Prostate gland (tissue), 2 donors: Measurements from ENCODE around the gene TP53BP2. TPM values are rescaled to one million over a fixed set of nuclear protein-coding genes. Genes with fewer than 3 reads are reported as not detected.

Experiments used
- DNase-seq: peaks from one replicate; pipeline ENCODE4 v3.0.0-alpha.2; 2019; ENCODE audit warnings: low spot score
- H3K27ac ChIP-seq, 2 donors: fragments of 200-600 bp; sonication (generic); 2 replicates each; pipeline ENCODE4 v1.5.1; 2017 to 2019
- H3K27me3 ChIP-seq: fragments of 200-600 bp; sonication (generic); replicated peaks from 2 replicates; pipeline ENCODE4 v1.5.1; 2019; ENCODE audit not compliant: insufficient read depth
- H3K36me3 ChIP-seq, 2 donors: fragments of 200-600 bp; sonication (generic); 1 replicate in 1 of 2; 2 replicates in 1 of 2; pipeline versions ENCODE4 v1.5.1 to v1.8.1; 2017 to 2019
- H3K4me1 ChIP-seq: fragments of 200-600 bp; sonication (generic); replicated peaks from 2 replicates; pipeline ENCODE4 v1.5.1; 2019
- H3K4me3 ChIP-seq, 2 donors: fragments of 200-600 bp; sonication (generic); 2 replicates each; pipeline ENCODE4 v1.5.1; 2017 to 2019
- H3K9me3 ChIP-seq: fragments of 200-600 bp; sonication (generic); 2 replicates; pipeline ENCODE4 v1.5.1; 2017
- CTCF ChIP-seq, 4 experiments: fragments of 200-600 bp in 2 of 4; fragments of 450-650 bp in 2 of 4; sonication (generic) in 2 of 4; IDR thresholded peaks; 1 replicate in 3 of 4; 2 replicates in 1 of 4; pipeline ENCODE4 v1.5.1; 2016 to 2019; ENCODE audit warnings: antibody characterized with exemption in 4 of 4, mild to moderate bottlenecking in 2 of 4, moderate library complexity in 2 of 4
- POLR2A ChIP-seq: fragments of 450-650 bp; IDR thresholded peaks from one replicate; pipeline ENCODE4 v1.6.1; 2016; ENCODE audit warnings: antibody characterized with exemption, mild to moderate bottlenecking
- POLR2AphosphoS5 ChIP-seq: sonication (generic); formaldehyde crosslinking; IDR thresholded peaks from one replicate; pipeline ENCODE4 v1.6.1; 2017; ENCODE audit warnings: antibody characterized with exemption
- WGBS: methylation state at CpG from one replicate; pipeline ENCODE4 v1.1.5; 2018; 5-methylcytosine and 5-hydroxymethylcytosine counted together
- intact Hi-C: fragments of 100-400 bp; cut with DNase I; formaldehyde crosslinking; loops from one replicate; pipeline ENCODE4 v1.14.2; 2022
- total RNA-seq, 2 donors: library from RNA; depleted of rRNA; stranded (reverse); fragments of >200 nt; gene quantifications; one replicate each; pipeline ENCODE4 v1.1.0, GENCODE V29; 2016

TP53BP2 gene
- total RNA-seq, 2 donors from 2014 or later = 28.0 to 103 TPM

- Histone ChIP-seq H3K9me3 (no peaks in the 10 kb centered on the region), H3K4me3 (no peak overlapping the region), H3K27me3 (no peaks in the 10 kb centered on the region), H3K27ac (no peak overlapping the region), H3K36me3 (no peaks in the 10 kb centered on the region), H3K4me1 (no peaks in the 10 kb centered on the region)
- no peak for DNase-seq
- 93% methylated on average over 4 of the region's 4 CpGs for WGBS
- intact Hi-C loops = no loop called here
- TF ChIP-seq POLR2AphosphoS5 = no peak
- TF ChIP-seq CTCF (IDR thresholded peaks at IDR 0.05) = no peak
- TF ChIP-seq POLR2A = no peak
Observed at GRCh38 chr1:223788746-223789415, 56.9 kb downstream of the TP53BP2 start.

GRCh38 chr1:223785808-223786207 lies 59.9 kb downstream of the TP53BP2 start:
- TF ChIP-seq POLR2AphosphoS5 (peak; percentile 89), POLR2A (no peak)
- H3K27me3 ChIP-seq = no peaks in the 10 kb centered on the region
- H3K4me3 ChIP-seq = no peak overlapping the region
- H3K9me3 ChIP-seq = no peaks in the 10 kb centered on the region
- no peaks in the 10 kb centered on the region for H3K4me1 ChIP-seq
- intact Hi-C loops = no loop called here
- peak; percentile 34 for DNase-seq
- H3K27ac ChIP-seq = peak overlapping the region; percentile 2 to 18
- WGBS = 13% methylated on average over 5 of the region's 5 CpGs
- no peaks in the 10 kb centered on the region for H3K36me3 ChIP-seq

DNA sequence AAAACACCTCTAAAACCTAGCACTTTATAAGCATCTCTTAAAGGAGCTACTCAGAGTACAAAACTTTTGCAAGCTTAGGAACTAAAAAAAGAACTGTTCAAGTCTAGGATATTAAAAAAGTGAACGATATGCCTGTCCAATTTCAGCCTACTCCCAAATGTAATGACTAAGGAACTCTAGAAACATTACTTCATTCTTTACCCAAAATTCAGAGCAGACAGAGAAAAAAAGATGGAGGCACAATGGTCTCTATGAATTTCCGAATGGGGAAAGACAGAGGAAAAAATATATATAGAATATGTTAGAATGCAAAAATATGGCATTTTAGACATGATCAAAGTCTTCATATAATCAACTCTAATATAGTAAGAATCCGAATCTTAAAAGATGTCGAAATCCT lies 61.2 kb downstream of the TP53BP2 start:
- H3K27ac ChIP-seq = no peak overlapping the region
- WGBS = 92% methylated on average over 4 of the region's 4 CpGs
- H3K9me3 ChIP-seq = no peaks in the 10 kb centered on the region
- no peaks in the 10 kb centered on the region for H3K36me3 ChIP-seq
- intact Hi-C loops = no loop called here
- H3K4me1 ChIP-seq = no peaks in the 10 kb centered on the region
- H3K4me3 ChIP-seq = no peak overlapping the region
- no peak for DNase-seq
- TF ChIP-seq CTCF (IDR thresholded peaks at IDR 0.05) (no peak), POLR2A (no peak), POLR2AphosphoS5 (no peak)
- no peaks in the 10 kb centered on the region for H3K27me3 ChIP-seq

GRCh38 chr1:223783676-223784075 lies 62.1 kb downstream of the TP53BP2 start:
- H3K9me3 ChIP-seq = no peaks in the 10 kb centered on the region
- no peak for DNase-seq
- no peaks in the 10 kb centered on the region for H3K36me3 ChIP-seq
- intact Hi-C loops = no loop called here
- H3K4me3 ChIP-seq = no peak overlapping the region
- H3K27ac ChIP-seq = no peak overlapping the region
- H3K4me1 ChIP-seq = no peaks in the 10 kb centered on the region
- H3K27me3 ChIP-seq = no peaks in the 10 kb centered on the region
- no peak for TF ChIP-seq POLR2AphosphoS5
- TF ChIP-seq POLR2A = no peak
- TF ChIP-seq CTCF (IDR thresholded peaks at IDR 0.05) = no peak
- 95% methylated on average over 1 of the region's 1 CpG for WGBS

GRCh38 chr1:223780949-223781348 lies 64.8 kb downstream of the TP53BP2 start:
- Histone ChIP-seq H3K9me3 (no peaks in the 10 kb centered on the region), H3K4me1 (no peaks in the 10 kb centered on the region), H3K36me3 (no peaks in the 10 kb centered on the region), H3K4me3 (no peak overlapping the region), H3K27me3 (no peaks in the 10 kb centered on the region), H3K27ac (no peak overlapping the region)
- TF ChIP-seq POLR2A (no peak), POLR2AphosphoS5 (no peak), CTCF (IDR thresholded peaks at IDR 0.05) (no peak)
- intact Hi-C loops = no loop called here
- WGBS = 75% methylated on average over 6 of the region's 6 CpGs
- DNase-seq = no peak
